Brain microvascular endothelial cell (primary cell): Measurements from ENCODE around the gene CAPN2.

Source experiments
- DNase-seq: peaks from one replicate; pipeline ENCODE4 v3.0.0-alpha.2; 2020
- H3K27ac ChIP-seq: fragments of 250-450 bp; sonication (Bioruptor Pico); 2 replicates; pipeline ENCODE4 v1.5.1; 2020; ENCODE audit warnings: mild to moderate bottlenecking, moderate library complexity
- H3K27me3 ChIP-seq: fragments of 250-450 bp; sonication (Bioruptor Pico); replicated peaks from 2 replicates; pipeline ENCODE4 v1.5.1; 2020; ENCODE audit warnings: mild to moderate bottlenecking
- H3K36me3 ChIP-seq: fragments of 250-450 bp; sonication (Bioruptor Pico); replicated peaks from 2 replicates; pipeline ENCODE4 v1.5.1; 2020; ENCODE audit warnings: mild to moderate bottlenecking
- H3K4me3 ChIP-seq: 2 replicates; pipeline ENCODE4 v1.5.1; 2011; ENCODE audit warnings: low read depth, mild to moderate bottlenecking, control low read depth, low read length, moderate library complexity
- CTCF ChIP-seq: IDR thresholded peaks from 2 replicates; pipeline ENCODE4 v1.5.1; 2011; ENCODE audit warnings: low read depth, mild to moderate bottlenecking, moderate library complexity, low read length, control low read depth, inconsistent platforms; ENCODE audit errors: missing control alignments
- in situ Hi-C: cut with HindIII; loops from 2 replicates; pipeline ENCODE4 v1.10.0; 2017; ENCODE audit warnings: low sequenced_read_pairs, low pct_ligation_motif_present

CAPN2 gene

GRCh38 chr1:223774134-223774814 lies 61.9 kb downstream of the CAPN2 start:
- peaks cover 80% of the 10 kb centered on the region for H3K36me3 ChIP-seq
- H3K27me3 ChIP-seq = no peaks in the 10 kb centered on the region
- in situ Hi-C loops = no loop called here
- H3K4me3 ChIP-seq = no peak overlapping the region
- peak overlapping the region; percentile 6 for H3K27ac ChIP-seq
- no peak for DNase-seq
- TF ChIP-seq CTCF = no peak

GRCh38 chr1:223775054-223775453 lies 62.7 kb downstream of the CAPN2 start:
- H3K27me3 ChIP-seq = no peaks in the 10 kb centered on the region
- DNase-seq = no peak

GRCh38 chr1:223775711-223776074 lies 63.4 kb downstream of the CAPN2 start:
- in situ Hi-C loops = no loop called here
- Histone ChIP-seq H3K4me3 (no peak overlapping the region), H3K27me3 (no peaks in the 10 kb centered on the region), H3K36me3 (peaks cover 72% of the 10 kb centered on the region), H3K27ac (peak overlapping the region; percentile 84)
- DNase-seq = no peak
- TF ChIP-seq CTCF = no peak

More at GRCh38 chr1:223775054-223775453, 62.7 kb downstream of the CAPN2 start:
- Histone ChIP-seq H3K27ac (peak overlapping the region; percentile 84), H3K36me3 (peaks cover 74% of the 10 kb centered on the region), H3K4me3 (no peak overlapping the region)
- in situ Hi-C loops = no loop called here
- no peak for TF ChIP-seq CTCF

GRCh38 chr1:223776075-223776814 lies 63.9 kb downstream of the CAPN2 start:
- in situ Hi-C loops = no loop called here
- peak overlapping the region; percentile 84 for H3K27ac ChIP-seq
- no peaks in the 10 kb centered on the region for H3K27me3 ChIP-seq
- no peak for TF ChIP-seq CTCF
- H3K36me3 ChIP-seq = peaks cover 67% of the 10 kb centered on the region
- no peak overlapping the region for H3K4me3 ChIP-seq
- DNase-seq = peak; percentile 91

- Histone ChIP-seq H3K36me3 (peaks cover 63% of the 10 kb centered on the region), H3K27ac (peak overlapping the region; percentile 84), H3K4me3 (no peak overlapping the region), H3K27me3 (no peaks in the 10 kb centered on the region)
- TF ChIP-seq CTCF = no peak
- in situ Hi-C loops = no loop called here
- DNase-seq = no peak
Measured at GRCh38 chr1:223776826-223777454, 64.6 kb downstream of the CAPN2 start.
